OCI-LY3 (cell line): ENCODE data around the gene UNC45A.

Source experiments
- H2AFZ ChIP-seq: fragments of 200-600, 300-600 bp; shearing (Covaris generic); 2 replicates; pipeline ENCODE4 v1.6.0; 2014; ENCODE audit warnings: antibody characterized with exemption, low read depth, low read length
- H3K27ac ChIP-seq: fragments of 200-600, 300-600 bp; sonication (generic); 2 replicates; pipeline ENCODE4 v1.5.1; 2014; ENCODE audit warnings: mild to moderate bottlenecking, low read length, moderate library complexity, mixed read lengths
- H3K27me3 ChIP-seq: fragments of 200-600, 300-600 bp; sonication (generic); 2 replicates; pipeline ENCODE4 v1.6.1; 2014; ENCODE audit warnings: low read depth, low read length, mixed read lengths
- H3K36me3 ChIP-seq: fragments of 200-600, 300-600 bp; sonication (generic); replicated peaks from 2 replicates; pipeline ENCODE3; 2014; ENCODE audit warnings: low read depth, low read length, mixed read lengths
- H3K4me1 ChIP-seq: fragments of 300-600, 200-600 bp; sonication (generic); 2 replicates; pipeline ENCODE4 v1.6.1; 2014; ENCODE audit warnings: low read length, mixed read lengths
- H3K4me2 ChIP-seq: fragments of 200-600, 300-600 bp; sonication (generic); 2 replicates; pipeline ENCODE4 v1.6.1; 2014; ENCODE audit warnings: low read length, mixed read lengths
- H3K4me3 ChIP-seq: fragments of 300-600, 200-600 bp; sonication (generic); 2 replicates; pipeline ENCODE4 v1.5.1; 2014; ENCODE audit warnings: antibody characterized with exemption, mild to moderate bottlenecking, low read length, moderate library complexity
- H3K79me2 ChIP-seq: fragments of 300-600, 200-600 bp; shearing (Covaris generic); 2 replicates; pipeline ENCODE4 v1.6.1; 2014; ENCODE audit warnings: mild to moderate bottlenecking, low read length, mixed read lengths
- H3K9ac ChIP-seq: fragments of 300-600, 200-600 bp; shearing (Covaris generic); 2 replicates; pipeline ENCODE4 v1.6.0; 2014; ENCODE audit warnings: mild to moderate bottlenecking, low read length, moderate library complexity
- H3K9me3 ChIP-seq: fragments of 200-600, 300-600 bp; shearing (Covaris generic); 2 replicates; pipeline ENCODE4 v1.6.1; 2014; ENCODE audit warnings: low read length, mixed read lengths; ENCODE audit not compliant: insufficient read depth
- H4K20me1 ChIP-seq: fragments of 200-600, 300-600 bp; sonication (generic); 2 replicates; pipeline ENCODE4 v1.6.1; 2016; ENCODE audit warnings: low read length, mixed read lengths; ENCODE audit not compliant: insufficient read depth
- CTCF ChIP-seq: fragments of 200-600, 300-600 bp; sonication (generic); IDR thresholded peaks from 2 replicates; pipeline ENCODE4 v1.5.1; 2014; ENCODE audit warnings: antibody characterized with exemption, low read length, low read depth
- EZH2phosphoT487 ChIP-seq: fragments of 200-600 bp; shearing (Covaris generic); IDR thresholded peaks from 2 replicates; pipeline ENCODE4 v1.6.1; 2018; ENCODE audit warnings: antibody characterized with exemption, mixed run types, low read depth

UNC45A gene

DNA sequence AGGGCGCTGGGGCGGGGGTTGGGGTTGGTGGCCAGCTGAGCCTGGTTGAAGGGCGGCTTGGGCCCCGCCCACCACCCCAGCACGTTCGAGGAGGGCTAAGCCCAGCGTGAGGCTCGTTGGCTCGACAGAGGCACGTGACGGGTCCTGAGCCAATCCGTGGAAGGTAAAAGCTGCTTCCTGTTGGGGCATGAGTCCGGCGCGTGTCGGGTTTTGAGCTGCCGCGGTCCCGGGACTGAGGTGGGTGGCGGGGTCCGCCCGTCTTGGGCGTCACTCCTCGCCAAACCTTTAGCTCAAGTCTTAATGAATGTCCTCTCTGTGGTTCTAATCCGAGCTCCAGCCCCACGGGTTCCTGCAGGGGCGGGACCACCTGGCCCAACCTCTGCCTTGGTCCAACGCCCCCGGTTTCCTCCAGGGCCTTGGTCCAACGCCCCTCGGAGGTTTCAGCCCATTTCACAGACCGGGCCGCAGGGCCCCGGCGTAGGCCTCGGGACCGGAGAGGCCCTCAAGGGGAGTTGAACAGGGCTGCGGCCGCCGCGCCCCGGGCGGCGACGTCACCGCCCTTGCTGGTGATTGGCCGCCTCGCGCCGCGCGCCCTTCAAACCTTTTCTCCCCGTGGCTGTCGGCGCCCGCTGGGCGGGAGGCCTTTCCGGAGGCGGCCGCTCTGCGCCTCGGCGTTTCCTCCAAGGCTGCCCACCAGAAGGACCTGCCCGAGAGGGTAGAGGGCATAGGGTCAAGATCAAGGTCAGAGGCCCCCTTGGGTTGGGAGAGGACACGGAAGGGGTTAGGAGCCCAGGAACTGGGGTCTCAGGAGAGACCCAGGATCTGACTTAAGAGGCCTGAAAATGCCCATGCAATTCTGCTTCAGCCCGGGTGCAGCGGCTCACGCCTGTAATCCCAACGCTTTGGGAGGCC, 19.9 kb downstream of the UNC45A start, which contains the start of gene RCCD1:
Gene RCCD1, plus strand, starts transcription at position 173 of the 912 bp plus-strand sequence. CDS start 1,851 bp downstream, outside the sequence.
- H3K4me2 ChIP-seq: peak within 1 kb of the TSS; percentile 68
- H2AFZ ChIP-seq: peak within 1 kb of the TSS; percentile 78
- no peaks in the 10 kb centered on the region for H4K20me1 ChIP-seq
- H3K4me3 ChIP-seq: peak within 1 kb of the TSS; percentile 86
- peaks cover 10% of the 10 kb centered on the region for H3K4me1 ChIP-seq
- TF ChIP-seq EZH2phosphoT487: no peak
- no peak for TF ChIP-seq CTCF
- no peaks in the 10 kb centered on the region for H3K27me3 ChIP-seq
- H3K36me3 ChIP-seq: peaks cover 30% of the 10 kb centered on the region
- no peaks in the 10 kb centered on the region for H3K9me3 ChIP-seq
- H3K79me2 ChIP-seq: peaks cover 29% of the 10 kb centered on the region
- peak within 1 kb of the TSS; percentile 89 for H3K27ac ChIP-seq
- peak within 1 kb of the TSS; percentile 97 for H3K9ac ChIP-seq

GRCh38 chr15:90955624-90956273, 20.7 kb downstream of the UNC45A start:
- Histone ChIP-seq H3K4me1 (peaks cover 10% of the 10 kb centered on the region), H3K4me2 (peak overlapping the region; percentile 68), H3K27me3 (no peaks in the 10 kb centered on the region), H2AFZ (no peak overlapping the region), H3K79me2 (peaks cover 29% of the 10 kb centered on the region), H3K27ac (peak overlapping the region; percentile 89), H3K36me3 (peaks cover 31% of the 10 kb centered on the region), H3K4me3 (peak overlapping the region; percentile 86), H4K20me1 (no peaks in the 10 kb centered on the region), H3K9ac (peak overlapping the region; percentile 97), H3K9me3 (no peaks in the 10 kb centered on the region)
- no peak for TF ChIP-seq CTCF
- no peak for TF ChIP-seq EZH2phosphoT487

GRCh38 chr15:90956274-90957030, 21.4 kb downstream of the UNC45A start:
- Histone ChIP-seq H3K27me3 (no peaks in the 10 kb centered on the region), H3K36me3 (peaks cover 34% of the 10 kb centered on the region), H4K20me1 (no peaks in the 10 kb centered on the region), H3K27ac (no peak overlapping the region), H3K79me2 (peaks cover 29% of the 10 kb centered on the region), H2AFZ (no peak overlapping the region), H3K4me3 (peak overlapping the region; percentile 86), H3K9ac (peak overlapping the region; percentile 97; the same call in 1 of the 2 replicates), H3K4me1 (peaks cover 10% of the 10 kb centered on the region), H3K4me2 (peak overlapping the region; percentile 68), H3K9me3 (no peaks in the 10 kb centered on the region)
- TF ChIP-seq EZH2phosphoT487: no peak
- no peak for TF ChIP-seq CTCF
